IPS-20b (cell line): ENCODE results near the gene CYP24A1.
"Not testable (repeated sequence)": the region's sequence is repeated elsewhere in the genome, so short reads cannot be mapped to it uniquely, and the experiment has no call there.

Source experiments
- H3K27ac ChIP-seq: one replicate; pipeline ENCODE4 v1.5.1; 2013; ENCODE audit warnings: low read length
- H3K27me3 ChIP-seq: 2 replicates; pipeline ENCODE4 v1.6.1; 2013; ENCODE audit warnings: mild to moderate bottlenecking, low read length, inconsistent platforms; ENCODE audit not compliant: insufficient read depth
- H3K36me3 ChIP-seq: 2 replicates; pipeline ENCODE4 v1.6.1; 2013; ENCODE audit warnings: low read depth, mild to moderate bottlenecking, inconsistent platforms, low read length, moderate library complexity; ENCODE audit not compliant: insufficient read depth
- H3K4me1 ChIP-seq: 2 replicates; pipeline ENCODE4 v1.6.1; 2013; ENCODE audit warnings: mild to moderate bottlenecking, control low read depth, inconsistent platforms, low read length, moderate library complexity; ENCODE audit not compliant: insufficient read depth
- H3K4me3 ChIP-seq: 2 replicates; pipeline ENCODE4 v1.5.1; 2013; ENCODE audit warnings: mild to moderate bottlenecking, low read length, inconsistent platforms
- H3K9ac ChIP-seq: 2 replicates; pipeline ENCODE4 v1.6.1; 2013; ENCODE audit warnings: low read depth, mild to moderate bottlenecking, inconsistent platforms, low read length, moderate library complexity
- H3K9me3 ChIP-seq: 2 replicates; pipeline ENCODE4 v1.6.1; 2013; ENCODE audit warnings: mild to moderate bottlenecking, low read depth, low read length, inconsistent platforms; ENCODE audit not compliant: insufficient read depth

The CYP24A1 gene

GRCh38 chr20:54126328-54126727 lies 47.5 kb downstream of the CYP24A1 start:
- not testable (repeated sequence) for H3K9ac ChIP-seq, H3K4me1 ChIP-seq, H3K4me3 ChIP-seq, H3K27ac ChIP-seq, H3K9me3 ChIP-seq, H3K36me3 ChIP-seq, H3K27me3 ChIP-seq

GRCh38 chr20:54123587-54124180 lies 50.1 kb downstream of the CYP24A1 start:
- H3K27me3 ChIP-seq: no peaks in the 10 kb centered on the region
- H3K4me1 ChIP-seq: peaks cover 7% of the 10 kb centered on the region; the same call in 1 of the 2 replicates
- H3K4me3 ChIP-seq: no peak overlapping the region
- H3K36me3 ChIP-seq: no peaks in the 10 kb centered on the region
- no peak overlapping the region for H3K27ac ChIP-seq
- peak overlapping the region; percentile 23; the same call in 1 of the 2 replicates for H3K9ac ChIP-seq
- no peaks in the 10 kb centered on the region for H3K9me3 ChIP-seq

GRCh38 chr20:54122681-54123586 lies 50.9 kb downstream of the CYP24A1 start:
- Histone ChIP-seq H3K9ac (peak overlapping the region; percentile 23; the same call in 1 of the 2 replicates), H3K4me3 (no peak overlapping the region), H3K4me1 (peaks cover 7% of the 10 kb centered on the region; the same call in 1 of the 2 replicates)

GRCh38 chr20:54122189-54122588 lies 51.6 kb downstream of the CYP24A1 start:
- Histone ChIP-seq H3K9ac (no peak overlapping the region), H3K27ac (no peak overlapping the region)

More at GRCh38 chr20:54122681-54123586, 50.9 kb downstream of the CYP24A1 start:
- Histone ChIP-seq H3K27ac (no peak overlapping the region), H3K9me3 (no peaks in the 10 kb centered on the region), H3K27me3 (no peaks in the 10 kb centered on the region), H3K36me3 (no peaks in the 10 kb centered on the region)

GRCh38 chr20:54119744-54120143 lies 54.0 kb downstream of the CYP24A1 start:
- Histone ChIP-seq H3K27me3 (no peaks in the 10 kb centered on the region), H3K4me3 (no peak overlapping the region), H3K36me3 (no peaks in the 10 kb centered on the region), H3K4me1 (peaks cover 7% of the 10 kb centered on the region; the same call in 1 of the 2 replicates), H3K27ac (no peak overlapping the region), H3K9ac (no peak overlapping the region), H3K9me3 (no peaks in the 10 kb centered on the region)

More at GRCh38 chr20:54122189-54122588, 51.6 kb downstream of the CYP24A1 start:
- no peak overlapping the region for H3K4me3 ChIP-seq
- H3K36me3 ChIP-seq: no peaks in the 10 kb centered on the region
- no peaks in the 10 kb centered on the region for H3K9me3 ChIP-seq
- H3K4me1 ChIP-seq: peaks cover 7% of the 10 kb centered on the region; the same call in 1 of the 2 replicates
- H3K27me3 ChIP-seq: no peaks in the 10 kb centered on the region

- H3K4me1 ChIP-seq: peaks cover 4% of the 10 kb centered on the region; the same call in 1 of the 2 replicates
- H3K27ac ChIP-seq: no peak overlapping the region
- H3K36me3 ChIP-seq: no peaks in the 10 kb centered on the region
- H3K9me3 ChIP-seq: no peaks in the 10 kb centered on the region
- H3K27me3 ChIP-seq: no peaks in the 10 kb centered on the region
- H3K4me3 ChIP-seq: no peak overlapping the region
- no peak overlapping the region for H3K9ac ChIP-seq
Measured at GRCh38 chr20:54118220-54119001, 55.4 kb downstream of the CYP24A1 start.

- Histone ChIP-seq H3K9ac (no peak overlapping the region), H3K4me1 (no peaks in the 10 kb centered on the region; the same call in 1 of the 2 replicates)
Measured at GRCh38 chr20:54116550-54117235, 57.1 kb downstream of the CYP24A1 start.

GRCh38 chr20:54115172-54115854 lies 58.5 kb downstream of the CYP24A1 start:
- H3K36me3 ChIP-seq: no peaks in the 10 kb centered on the region
- no peaks in the 10 kb centered on the region for H3K9me3 ChIP-seq
- H3K27me3 ChIP-seq: no peaks in the 10 kb centered on the region
- H3K9ac ChIP-seq: no peak overlapping the region
- H3K27ac ChIP-seq: no peak overlapping the region
- no peaks in the 10 kb centered on the region; the same call in 1 of the 2 replicates for H3K4me1 ChIP-seq
- no peak overlapping the region for H3K4me3 ChIP-seq

More at GRCh38 chr20:54116550-54117235, 57.1 kb downstream of the CYP24A1 start:
- no peaks in the 10 kb centered on the region for H3K9me3 ChIP-seq
- H3K36me3 ChIP-seq: no peaks in the 10 kb centered on the region
- no peak overlapping the region for H3K27ac ChIP-seq
- H3K4me3 ChIP-seq: no peak overlapping the region
- H3K27me3 ChIP-seq: no peaks in the 10 kb centered on the region

- Histone ChIP-seq H3K36me3 (no peaks in the 10 kb centered on the region), H3K4me1 (no peaks in the 10 kb centered on the region; the same call in 1 of the 2 replicates)
Measured at GRCh38 chr20:54114109-54114508, 59.7 kb downstream of the CYP24A1 start.

GRCh38 chr20:54113566-54113965 lies 60.2 kb downstream of the CYP24A1 start:
- Histone ChIP-seq H3K9me3 (no peaks in the 10 kb centered on the region), H3K27ac (no peak overlapping the region), H3K4me1 (no peaks in the 10 kb centered on the region; the same call in 1 of the 2 replicates), H3K4me3 (no peak overlapping the region), H3K9ac (no peak overlapping the region), H3K27me3 (no peaks in the 10 kb centered on the region), H3K36me3 (no peaks in the 10 kb centered on the region)

More at GRCh38 chr20:54114109-54114508, 59.7 kb downstream of the CYP24A1 start:
- no peaks in the 10 kb centered on the region for H3K27me3 ChIP-seq
- H3K4me3 ChIP-seq: no peak overlapping the region
- H3K9ac ChIP-seq: no peak overlapping the region
- no peak overlapping the region for H3K27ac ChIP-seq
- H3K9me3 ChIP-seq: no peaks in the 10 kb centered on the region
